ENCODE measurements around the gene SPATC1L. TPM values are rescaled to one million over a fixed set of nuclear protein-coding genes. Genes with fewer than 3 reads are reported as not detected.

SPATC1L gene
- polyA plus RNA-seq, 1 donor from 2014 or later = 20.6 TPM

DNA sequence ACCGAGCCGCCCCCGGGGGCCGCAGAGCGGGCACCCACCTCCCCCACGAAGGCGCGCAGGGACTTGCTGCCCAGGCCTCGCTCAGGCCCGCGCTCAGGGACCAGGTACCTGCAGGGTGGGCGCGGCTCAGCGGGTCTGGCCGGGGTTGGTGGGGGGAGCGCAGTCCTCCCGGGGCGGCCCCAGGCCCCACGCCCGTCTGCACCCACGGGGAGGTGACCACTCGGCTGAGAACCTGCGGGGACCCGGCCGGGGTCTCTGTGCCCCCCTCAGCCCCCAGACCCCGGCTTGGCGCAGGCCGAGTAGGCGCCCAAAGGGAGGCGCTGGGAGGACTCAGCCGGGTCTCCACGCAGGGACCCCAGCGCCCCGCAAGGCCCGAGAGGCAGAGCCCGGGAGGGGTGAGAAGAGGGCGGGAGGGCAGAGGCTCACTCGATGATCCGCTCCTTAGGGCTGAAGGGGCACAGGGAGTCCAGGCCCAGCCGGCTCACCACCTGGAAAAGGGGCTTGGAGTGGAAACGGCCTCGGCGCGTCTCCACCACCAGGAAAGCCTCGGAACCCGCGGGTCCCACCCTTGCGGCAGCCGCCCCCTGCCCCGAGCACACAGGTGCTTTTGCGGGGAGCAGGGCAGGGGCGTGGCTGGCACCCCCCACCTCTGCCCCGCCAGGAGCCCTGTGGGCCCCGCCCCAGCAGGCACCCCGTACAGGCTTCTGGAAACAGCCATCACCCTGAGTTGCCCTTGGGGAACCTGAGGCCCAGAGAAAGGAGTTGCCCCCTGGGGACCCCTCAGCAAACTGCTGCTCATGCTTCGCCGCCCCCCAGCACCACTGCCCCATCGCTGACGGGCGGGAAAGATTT lies 38.2 kb downstream of the SPATC1L start:
- H3K9ac ChIP-seq (ENCODE audit: low read length) = no peak overlapping the region
- H3K9me2 ChIP-seq (ENCODE audit: insufficient read depth, low read length) = no peaks in the 10 kb centered on the region
- no peaks in the 10 kb centered on the region for H3F3A ChIP-seq (ENCODE audit: insufficient read depth, low read length, poor library complexity, severe bottlenecking)
- no peak overlapping the region for H3K4me2 ChIP-seq (ENCODE audit: low read length)
- H3K4me3 ChIP-seq (ENCODE audit: low read length) = no peak overlapping the region
- TF ChIP-seq RAD21 (conservative IDR thresholded peaks at IDR 0.05) = no peak
- TF ChIP-seq SMC3 (conservative IDR thresholded peaks at IDR 0.05; ENCODE audit: poor library complexity) = no peak
- no peak for TF ChIP-seq MXI1 (conservative IDR thresholded peaks at IDR 0.05; ENCODE audit: poor library complexity, severe bottlenecking)
- TF ChIP-seq, protein P1, sequence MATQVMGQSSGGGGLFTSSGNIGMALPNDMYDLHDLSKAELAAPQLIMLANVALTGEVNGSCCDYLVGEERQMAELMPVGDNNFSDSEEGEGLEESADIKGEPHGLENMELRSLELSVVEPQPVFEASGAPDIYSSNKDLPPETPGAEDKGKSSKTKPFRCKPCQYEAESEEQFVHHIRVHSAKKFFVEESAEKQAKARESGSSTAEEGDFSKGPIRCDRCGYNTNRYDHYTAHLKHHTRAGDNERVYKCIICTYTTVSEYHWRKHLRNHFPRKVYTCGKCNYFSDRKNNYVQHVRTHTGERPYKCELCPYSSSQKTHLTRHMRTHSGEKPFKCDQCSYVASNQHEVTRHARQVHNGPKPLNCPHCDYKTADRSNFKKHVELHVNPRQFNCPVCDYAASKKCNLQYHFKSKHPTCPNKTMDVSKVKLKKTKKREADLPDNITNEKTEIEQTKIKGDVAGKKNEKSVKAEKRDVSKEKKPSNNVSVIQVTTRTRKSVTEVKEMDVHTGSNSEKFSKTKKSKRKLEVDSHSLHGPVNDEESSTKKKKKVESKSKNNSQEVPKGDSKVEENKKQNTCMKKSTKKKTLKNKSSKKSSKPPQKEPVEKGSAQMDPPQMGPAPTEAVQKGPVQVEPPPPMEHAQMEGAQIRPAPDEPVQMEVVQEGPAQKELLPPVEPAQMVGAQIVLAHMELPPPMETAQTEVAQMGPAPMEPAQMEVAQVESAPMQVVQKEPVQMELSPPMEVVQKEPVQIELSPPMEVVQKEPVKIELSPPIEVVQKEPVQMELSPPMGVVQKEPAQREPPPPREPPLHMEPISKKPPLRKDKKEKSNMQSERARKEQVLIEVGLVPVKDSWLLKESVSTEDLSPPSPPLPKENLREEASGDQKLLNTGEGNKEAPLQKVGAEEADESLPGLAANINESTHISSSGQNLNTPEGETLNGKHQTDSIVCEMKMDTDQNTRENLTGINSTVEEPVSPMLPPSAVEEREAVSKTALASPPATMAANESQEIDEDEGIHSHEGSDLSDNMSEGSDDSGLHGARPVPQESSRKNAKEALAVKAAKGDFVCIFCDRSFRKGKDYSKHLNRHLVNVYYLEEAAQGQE (IDR thresholded peaks at IDR 0.05; ENCODE audit: borderline replicate concordance) = no peak
- no peak for TF ChIP-seq EZH2 (IDR thresholded peaks at IDR 0.05; ENCODE audit: borderline replicate concordance, insufficient read depth, low read length, poor library complexity, severe bottlenecking)
- no peak for TF ChIP-seq CTCF (IDR thresholded peaks at IDR 0.05; ENCODE audit: poor library complexity, severe bottlenecking)
- TF ChIP-seq TAF1 (IDR thresholded peaks at IDR 0.05; ENCODE audit: low read depth) = no peak
- no peak overlapping the region for H2AFZ ChIP-seq (ENCODE audit: low read depth, low read length)
- peaks cover 14% of the 10 kb centered on the region for H3K27me3 ChIP-seq (ENCODE audit: insufficient read depth, low read depth, low read length)
- no peaks in the 10 kb centered on the region for H3K79me2 ChIP-seq (replicated peaks; ENCODE audit: insufficient read depth, low read length)
- no peaks in the 10 kb centered on the region for H3K9me3 ChIP-seq (ENCODE audit: low read length)
- H3K36me3 ChIP-seq (ENCODE audit: insufficient read depth, low read length) = no peaks in the 10 kb centered on the region
- H3K27ac ChIP-seq (ENCODE audit: low read length) = no peak overlapping the region
- H4K20me1 ChIP-seq (ENCODE audit: insufficient read depth) = no peaks in the 10 kb centered on the region

GRCh38 chr21:46145159-46145839 lies 39.0 kb downstream of the SPATC1L start:
- Histone ChIP-seq H2AFZ (ENCODE audit: low read depth, low read length) (no peak overlapping the region), H3K27ac (ENCODE audit: low read length) (no peak overlapping the region), H4K20me1 (ENCODE audit: insufficient read depth) (no peaks in the 10 kb centered on the region), H3K4me3 (ENCODE audit: low read length) (no peak overlapping the region), H3K9ac (ENCODE audit: low read length) (no peak overlapping the region), H3K9me2 (ENCODE audit: insufficient read depth, low read length) (no peaks in the 10 kb centered on the region), H3K9me3 (ENCODE audit: low read length) (no peaks in the 10 kb centered on the region), H3K79me2 (replicated peaks; ENCODE audit: insufficient read depth, low read length) (no peaks in the 10 kb centered on the region), H3F3A (ENCODE audit: insufficient read depth, low read length, poor library complexity, severe bottlenecking) (no peaks in the 10 kb centered on the region), H3K36me3 (ENCODE audit: insufficient read depth, low read length) (no peaks in the 10 kb centered on the region), H3K27me3 (ENCODE audit: insufficient read depth, low read depth, low read length) (peaks cover 17% of the 10 kb centered on the region), H3K4me2 (ENCODE audit: low read length) (no peak overlapping the region)
- TF ChIP-seq CTCF (IDR thresholded peaks at IDR 0.05; ENCODE audit: poor library complexity, severe bottlenecking) (no peak), TAF1 (IDR thresholded peaks at IDR 0.05; ENCODE audit: low read depth) (no peak), SMC3 (conservative IDR thresholded peaks at IDR 0.05; ENCODE audit: poor library complexity) (no peak), EP300 (conservative IDR thresholded peaks at IDR 0.05; ENCODE audit: poor library complexity, severe bottlenecking) (no peak), EZH2 (IDR thresholded peaks at IDR 0.05; ENCODE audit: borderline replicate concordance, insufficient read depth, low read length, poor library complexity, severe bottlenecking) (no peak)
